GM12891 (cell line): ENCODE measurements around the gene AMOTL2.

Source experiments
- POLR2A ChIP-seq: IDR thresholded peaks from 2 replicates; pipeline ENCODE4 v1.6.1; 2011; ENCODE audit warnings: low read depth, low read length, control low read depth
- POLR2AphosphoS5 ChIP-seq: IDR thresholded peaks from 2 replicates; pipeline ENCODE4 v1.6.1; 2011; ENCODE audit warnings: low read depth, low read length, control low read depth

DNA sequence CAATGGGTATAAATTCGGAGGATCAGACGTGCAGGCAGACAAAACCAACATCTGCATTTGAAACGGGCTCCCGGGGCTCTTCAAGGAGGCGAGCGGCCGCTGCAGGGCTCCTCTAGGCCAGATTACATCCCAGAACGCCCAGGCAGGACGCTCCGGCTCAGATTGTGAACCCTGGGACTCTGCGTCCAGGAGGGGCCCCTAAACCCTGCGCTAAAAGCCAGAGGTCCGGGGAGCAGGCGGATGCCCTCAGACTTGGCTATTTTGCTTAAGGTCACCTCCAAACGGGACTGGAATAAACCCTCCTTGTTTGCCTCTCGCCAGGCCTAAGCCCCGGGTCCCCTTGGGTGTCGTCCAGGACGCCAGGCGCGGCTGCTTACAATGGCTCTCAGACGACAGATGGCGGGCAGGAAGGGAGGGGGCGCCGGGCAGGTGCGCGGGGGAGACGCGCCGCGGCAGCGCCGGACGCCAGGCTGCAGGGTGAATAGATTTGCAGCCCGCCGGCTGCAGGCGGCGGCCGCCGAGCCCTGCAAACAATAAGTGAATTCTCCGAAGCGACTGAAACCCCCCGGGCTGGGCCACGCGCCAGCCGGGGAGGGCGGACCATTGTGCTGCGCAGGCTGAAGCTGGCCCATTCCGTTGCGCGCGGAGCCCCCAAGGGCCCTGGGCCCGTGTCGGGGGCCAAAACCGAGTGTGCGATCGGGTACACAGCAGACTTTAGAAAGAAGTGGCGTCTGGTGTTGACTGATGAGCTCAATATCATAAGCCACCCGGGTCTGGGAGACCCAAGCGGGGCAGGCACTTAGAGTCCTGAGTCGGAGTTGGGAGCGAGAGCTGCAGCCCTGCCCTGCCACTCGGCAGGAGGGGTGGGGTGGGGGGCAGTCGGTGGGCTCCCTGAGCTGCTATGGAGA, 32.3 kb upstream of the AMOTL2 start:
- TF ChIP-seq POLR2AphosphoS5, result no peak
- no peak for TF ChIP-seq POLR2A
